Measurements from ENCODE around the gene CCNB2. TPM values are rescaled to one million over a fixed set of nuclear protein-coding genes. Genes with fewer than 3 reads are reported as not detected.
"Not testable (repeated sequence)": the region's sequence is repeated elsewhere in the genome, so short reads cannot be mapped to it uniquely, and the experiment has no call there.

Gene CCNB2
- total and polyA plus RNA-seq, 2 experiments from 2014 or later, result 15.3 to 20.9 TPM

DNA sequence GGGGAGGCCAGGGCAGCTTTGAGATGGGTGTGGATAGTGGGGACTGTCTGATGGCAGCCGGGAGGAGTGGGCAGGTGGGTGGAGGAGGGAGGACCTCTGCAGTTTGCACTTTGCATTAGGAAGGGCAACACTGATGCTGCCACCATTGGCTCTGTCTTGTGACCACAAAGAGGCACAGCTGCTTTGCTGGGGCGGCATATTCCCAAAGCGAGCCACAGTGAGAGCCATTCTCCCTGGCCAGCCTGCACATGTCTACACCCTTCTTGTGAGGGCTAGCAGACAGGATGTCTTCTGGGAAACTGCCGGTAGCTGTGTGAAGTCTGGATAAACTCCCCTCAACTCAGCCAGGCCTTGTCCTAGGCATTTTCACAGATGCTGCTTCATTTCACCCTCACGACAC lies 38.3 kb downstream of the CCNB2 start:
- H3K9me2 ChIP-seq (replicated peaks; ENCODE audit: insufficient read depth), result no peaks in the 10 kb centered on the region
- H3K36me3 ChIP-seq (replicated peaks; ENCODE audit: insufficient read depth, low read depth), result no peaks in the 10 kb centered on the region
- no peaks in the 10 kb centered on the region for H3K9me3 ChIP-seq (ENCODE audit: low read depth)
- no peak overlapping the region for H2AFZ ChIP-seq
- no peak for DNase-seq (ENCODE audit: low spot score)
- 93% methylated on average over 5 of the region's 5 CpGs for WGBS (ENCODE audit: low lambda C conversion rate, missing lambda C conversion rate)
- H3K27me3 ChIP-seq, result no peaks in the 10 kb centered on the region
- H3K79me2 ChIP-seq, result no peaks in the 10 kb centered on the region
- no peaks in the 10 kb centered on the region for H3K4me1 ChIP-seq (ENCODE audit: insufficient read depth)
- H3K27ac ChIP-seq, result no peak overlapping the region
- TF ChIP-seq EZH2 (IDR thresholded peaks at IDR 0.05; ENCODE audit: borderline replicate concordance) (no peak), EZH2phosphoT487 (IDR thresholded peaks at IDR 0.05; ENCODE audit: low read depth, severe bottlenecking, unreplicated experiment) (no peak)
- TF ChIP-seq, protein P1, sequence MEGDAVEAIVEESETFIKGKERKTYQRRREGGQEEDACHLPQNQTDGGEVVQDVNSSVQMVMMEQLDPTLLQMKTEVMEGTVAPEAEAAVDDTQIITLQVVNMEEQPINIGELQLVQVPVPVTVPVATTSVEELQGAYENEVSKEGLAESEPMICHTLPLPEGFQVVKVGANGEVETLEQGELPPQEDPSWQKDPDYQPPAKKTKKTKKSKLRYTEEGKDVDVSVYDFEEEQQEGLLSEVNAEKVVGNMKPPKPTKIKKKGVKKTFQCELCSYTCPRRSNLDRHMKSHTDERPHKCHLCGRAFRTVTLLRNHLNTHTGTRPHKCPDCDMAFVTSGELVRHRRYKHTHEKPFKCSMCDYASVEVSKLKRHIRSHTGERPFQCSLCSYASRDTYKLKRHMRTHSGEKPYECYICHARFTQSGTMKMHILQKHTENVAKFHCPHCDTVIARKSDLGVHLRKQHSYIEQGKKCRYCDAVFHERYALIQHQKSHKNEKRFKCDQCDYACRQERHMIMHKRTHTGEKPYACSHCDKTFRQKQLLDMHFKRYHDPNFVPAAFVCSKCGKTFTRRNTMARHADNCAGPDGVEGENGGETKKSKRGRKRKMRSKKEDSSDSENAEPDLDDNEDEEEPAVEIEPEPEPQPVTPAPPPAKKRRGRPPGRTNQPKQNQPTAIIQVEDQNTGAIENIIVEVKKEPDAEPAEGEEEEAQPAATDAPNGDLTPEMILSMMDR (IDR thresholded peaks at IDR 0.05; ENCODE audit: poor library complexity), result no peak
- H4K20me1 ChIP-seq (ENCODE audit: insufficient read depth, poor library complexity, severe bottlenecking), result no peaks in the 10 kb centered on the region
- no peak overlapping the region for H3K4me3 ChIP-seq
- no peak overlapping the region for H3K4me2 ChIP-seq

DNA sequence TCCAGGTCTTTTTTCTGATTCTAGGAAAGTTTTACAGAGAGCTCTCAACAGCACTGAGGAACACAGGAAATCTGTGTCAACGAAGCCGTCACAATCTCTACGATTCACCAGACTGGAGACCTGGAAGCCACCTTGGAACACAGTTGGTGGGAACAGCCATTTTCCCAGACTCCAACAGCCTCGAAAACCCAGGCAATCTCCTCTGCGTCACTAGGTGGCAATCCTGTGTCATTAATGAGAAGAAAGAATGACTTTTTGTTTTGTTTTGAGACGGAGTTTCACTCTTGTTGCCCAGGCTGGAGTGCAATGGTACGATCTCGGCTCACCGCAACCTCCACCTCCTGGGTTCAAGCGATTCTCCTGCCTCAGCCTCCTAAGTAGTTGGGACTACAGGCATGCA lies 39.6 kb downstream of the CCNB2 start:
- H3K9me2 ChIP-seq (replicated peaks; ENCODE audit: insufficient read depth); H3K27me3 ChIP-seq; H3K4me3 ChIP-seq; H3K27ac ChIP-seq; H3K36me3 ChIP-seq (replicated peaks; ENCODE audit: insufficient read depth, low read depth); H3K4me2 ChIP-seq; DNase-seq (ENCODE audit: low spot score); H4K20me1 ChIP-seq (ENCODE audit: insufficient read depth, poor library complexity, severe bottlenecking); H3K79me2 ChIP-seq; H2AFZ ChIP-seq; H3K4me1 ChIP-seq (ENCODE audit: insufficient read depth); H3K9me3 ChIP-seq (ENCODE audit: low read depth): not testable (repeated sequence)
- WGBS (ENCODE audit: low lambda C conversion rate, missing lambda C conversion rate), result 87% methylated on average over 10 of the region's 10 CpGs
- TF ChIP-seq, protein P1 (IDR thresholded peaks at IDR 0.05; ENCODE audit: poor library complexity), result peak; percentile 37

DNA sequence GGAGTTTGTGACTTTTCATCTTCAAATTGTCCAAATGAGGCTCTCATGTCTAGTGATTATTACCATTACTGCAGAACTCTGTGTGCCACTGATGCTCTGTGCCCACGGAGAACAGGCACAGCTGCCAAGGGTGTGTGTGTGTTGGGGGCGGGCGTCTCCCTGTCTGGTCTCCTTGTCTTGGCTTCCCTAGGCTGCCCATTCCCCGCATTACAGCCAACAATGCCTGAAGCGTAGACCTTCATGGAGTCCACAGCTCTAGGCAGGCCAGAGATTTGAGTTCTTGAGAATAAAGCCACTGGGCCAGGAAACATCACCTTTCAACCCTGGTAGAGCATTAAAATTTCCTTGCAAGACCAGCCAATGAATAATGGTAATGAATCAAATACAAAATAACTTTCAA lies 42.7 kb downstream of the CCNB2 start:
- Histone ChIP-seq H3K4me2 (no peak overlapping the region), H3K79me2 (no peaks in the 10 kb centered on the region), H3K9me2 (replicated peaks; ENCODE audit: insufficient read depth) (no peaks in the 10 kb centered on the region), H3K9me3 (ENCODE audit: low read depth) (no peaks in the 10 kb centered on the region), H4K20me1 (ENCODE audit: insufficient read depth, poor library complexity, severe bottlenecking) (no peaks in the 10 kb centered on the region), H3K27ac (no peak overlapping the region), H3K36me3 (replicated peaks; ENCODE audit: insufficient read depth, low read depth) (no peaks in the 10 kb centered on the region), H3K4me1 (ENCODE audit: insufficient read depth) (no peaks in the 10 kb centered on the region), H2AFZ (no peak overlapping the region), H3K27me3 (no peaks in the 10 kb centered on the region), H3K4me3 (no peak overlapping the region)
- no peak for DNase-seq (ENCODE audit: low spot score)
- 98% methylated on average over 5 of the region's 5 CpGs for WGBS (ENCODE audit: low lambda C conversion rate, missing lambda C conversion rate)
- TF ChIP-seq EZH2phosphoT487 (IDR thresholded peaks at IDR 0.05; ENCODE audit: low read depth, severe bottlenecking, unreplicated experiment) (no peak), EZH2 (IDR thresholded peaks at IDR 0.05; ENCODE audit: borderline replicate concordance) (no peak)
- TF ChIP-seq, protein P1 (IDR thresholded peaks at IDR 0.05; ENCODE audit: poor library complexity), result no peak
